HepG2 (cell line): ENCODE measurements around the gene C1QTNF5. TPM values are rescaled to one million over a fixed set of nuclear protein-coding genes. Genes with fewer than 3 reads are reported as not detected.

Experiments used
- FOXM1 ChIP-seq: sonication (generic); formaldehyde crosslinking; IDR thresholded peaks from 2 replicates; pipeline ENCODE4 v1.5.0; 2020; ENCODE audit warnings: missing genetic modification reagents
- GLMP ChIP-seq: sonication (generic); formaldehyde crosslinking; IDR thresholded peaks from 2 replicates; pipeline ENCODE4 v1.9.0; 2021; ENCODE audit warnings: missing genetic modification reagents, mild to moderate bottlenecking, borderline replicate concordance
- HNRNPUL1 ChIP-seq: fragments of 200-400 bp; formaldehyde crosslinking; IDR thresholded peaks from 2 replicates; pipeline ENCODE4 v1.6.1; 2017; ENCODE audit warnings: low read depth, mild to moderate bottlenecking, low read length, moderate library complexity
- JUND ChIP-seq: sonication (generic); formaldehyde crosslinking; IDR thresholded peaks from 2 replicates; pipeline ENCODE4 v1.8.0; 2022; ENCODE audit warnings: mild to moderate bottlenecking, missing genetic modification reagents
- KDM5B ChIP-seq: sonication (generic); formaldehyde crosslinking; IDR thresholded peaks from 2 replicates; pipeline ENCODE4 v1.4.0; 2020; ENCODE audit warnings: missing genetic modification reagents, mild to moderate bottlenecking, borderline replicate concordance
- MAX ChIP-seq: IDR thresholded peaks from 2 replicates; pipeline ENCODE4 v1.6.1; 2012; ENCODE audit warnings: inconsistent platforms
- MBD4 ChIP-seq: IDR thresholded peaks from 2 replicates; pipeline ENCODE4 v1.6.1; 2012; ENCODE audit warnings: low read length, inconsistent platforms, borderline replicate concordance
- MYC ChIP-seq: sonication (generic); formaldehyde crosslinking; IDR thresholded peaks from 2 replicates; pipeline ENCODE4 v1.9.0; 2021; ENCODE audit warnings: missing genetic modification reagents, borderline replicate concordance
- NBN ChIP-seq: fragments of 450-650 bp; conservative IDR thresholded peaks from 2 replicates; pipeline ENCODE4 v1.6.1; 2017
- NR2F2 ChIP-seq: IDR thresholded peaks from 2 replicates; pipeline ENCODE4 v1.6.1; 2012; ENCODE audit warnings: low read depth, inconsistent platforms, borderline replicate concordance
- THAP7 ChIP-seq: sonication (generic); formaldehyde crosslinking; IDR thresholded peaks from 2 replicates; pipeline ENCODE4 v1.8.1; 2023; ENCODE audit warnings: mild to moderate bottlenecking, missing genetic modification reagents
- YEATS2 ChIP-seq: sonication (generic); formaldehyde crosslinking; IDR thresholded peaks from 2 replicates; pipeline ENCODE4 v1.4.0; 2020; ENCODE audit warnings: missing genetic modification reagents, borderline replicate concordance
- ZFP1 ChIP-seq: IDR thresholded peaks from 2 replicates; pipeline ENCODE4 v1.6.1; 2016
- ZNF225 ChIP-seq: sonication (generic); formaldehyde crosslinking; IDR thresholded peaks from 2 replicates; pipeline ENCODE4 v1.4.0; 2020; ENCODE audit warnings: mild to moderate bottlenecking, missing genetic modification reagents
- ZSCAN22 ChIP-seq: sonication (generic); formaldehyde crosslinking; IDR thresholded peaks from 2 replicates; pipeline ENCODE4 v1.4.0; 2020; ENCODE audit warnings: mild to moderate bottlenecking, missing genetic modification reagents
- polyA plus RNA-seq, 8 experiments: library from polyadenylated mRNA; depleted of rRNA in 3 of 8; stranded (reverse) in 7 of 8; unstranded in 1 of 8; fragments of >200 nt; fragmentation: Illumina TruSeq in 4 of 8; extraction: Trizol in 4 of 8; gene quantifications; 2 replicates each; pipeline versions ENCODE4 v1.2.1 to v1.2.3, GENCODE V29; 2011 to 2016; ENCODE audit warnings: low read depth in 4 of 8, missing spikeins in 1 of 8, mixed read lengths in 1 of 8; ENCODE audit not compliant: insufficient read depth in 1 of 8
- total RNA-seq, 5 experiments: library from RNA; depleted of rRNA; stranded (reverse); fragments of >200 nt; fragmentation: Illumina TruSeq; extraction: Trizol; gene quantifications; 2 replicates each; pipeline ENCODE4 v1.2.3, GENCODE V29; 2016; ENCODE audit warnings: low read depth in 1 of 5
- TF ChIP-seq, protein P1 (sequence below): IDR thresholded peaks from 2 replicates; pipeline ENCODE4 v1.6.1; 2016; ENCODE audit warnings: mild to moderate bottlenecking, missing biosample characterization, missing genetic modification reagents
- TF ChIP-seq, protein P2 (sequence below): sonication (generic); formaldehyde crosslinking; IDR thresholded peaks from 2 replicates; pipeline ENCODE4 v1.4.0; 2020; ENCODE audit warnings: mild to moderate bottlenecking, missing genetic modification reagents, borderline replicate concordance
- TF ChIP-seq, protein P3 (sequence below): IDR thresholded peaks from 2 replicates; pipeline ENCODE4 v1.6.1; 2016; ENCODE audit warnings: control low read depth
- TF ChIP-seq, protein P4 (sequence below): fragments of 450-650 bp; IDR thresholded peaks from 2 replicates; pipeline ENCODE4 v1.6.1; 2016

C1QTNF5 gene
- total and polyA plus RNA-seq, 2 of the 13 experiments (the other 11 are each of a cell fraction or from before 2014, with no cell fraction given): 0.86 to 1.2 TPM

- TF ChIP-seq, protein P1, sequence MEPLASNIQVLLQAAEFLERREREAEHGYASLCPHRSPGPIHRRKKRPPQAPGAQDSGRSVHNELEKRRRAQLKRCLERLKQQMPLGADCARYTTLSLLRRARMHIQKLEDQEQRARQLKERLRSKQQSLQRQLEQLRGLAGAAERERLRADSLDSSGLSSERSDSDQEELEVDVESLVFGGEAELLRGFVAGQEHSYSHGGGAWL (CRISPR knock-in tag): no peak
- TF ChIP-seq ZFP1: 0 out of 2 replicates have a peak, but pooled peaks have one; percentile 11
- TF ChIP-seq JUND (CRISPR knock-in tag): no peak
- TF ChIP-seq MBD4: no peak
- TF ChIP-seq HNRNPUL1: no peak
- TF ChIP-seq MYC: 0 out of 2 replicates have a peak, but pooled peaks have one; percentile 3
- TF ChIP-seq NBN: no peak
- TF ChIP-seq THAP7 (CRISPR knock-in tag): no peak
- no peak for TF ChIP-seq KDM5B (CRISPR knock-in tag)
- no peak for TF ChIP-seq ZNF225 (CRISPR knock-in tag)
- no peak; the same call in 1 of the 2 replicates for TF ChIP-seq ZSCAN22 (CRISPR knock-in tag)
- TF ChIP-seq, protein P2, sequence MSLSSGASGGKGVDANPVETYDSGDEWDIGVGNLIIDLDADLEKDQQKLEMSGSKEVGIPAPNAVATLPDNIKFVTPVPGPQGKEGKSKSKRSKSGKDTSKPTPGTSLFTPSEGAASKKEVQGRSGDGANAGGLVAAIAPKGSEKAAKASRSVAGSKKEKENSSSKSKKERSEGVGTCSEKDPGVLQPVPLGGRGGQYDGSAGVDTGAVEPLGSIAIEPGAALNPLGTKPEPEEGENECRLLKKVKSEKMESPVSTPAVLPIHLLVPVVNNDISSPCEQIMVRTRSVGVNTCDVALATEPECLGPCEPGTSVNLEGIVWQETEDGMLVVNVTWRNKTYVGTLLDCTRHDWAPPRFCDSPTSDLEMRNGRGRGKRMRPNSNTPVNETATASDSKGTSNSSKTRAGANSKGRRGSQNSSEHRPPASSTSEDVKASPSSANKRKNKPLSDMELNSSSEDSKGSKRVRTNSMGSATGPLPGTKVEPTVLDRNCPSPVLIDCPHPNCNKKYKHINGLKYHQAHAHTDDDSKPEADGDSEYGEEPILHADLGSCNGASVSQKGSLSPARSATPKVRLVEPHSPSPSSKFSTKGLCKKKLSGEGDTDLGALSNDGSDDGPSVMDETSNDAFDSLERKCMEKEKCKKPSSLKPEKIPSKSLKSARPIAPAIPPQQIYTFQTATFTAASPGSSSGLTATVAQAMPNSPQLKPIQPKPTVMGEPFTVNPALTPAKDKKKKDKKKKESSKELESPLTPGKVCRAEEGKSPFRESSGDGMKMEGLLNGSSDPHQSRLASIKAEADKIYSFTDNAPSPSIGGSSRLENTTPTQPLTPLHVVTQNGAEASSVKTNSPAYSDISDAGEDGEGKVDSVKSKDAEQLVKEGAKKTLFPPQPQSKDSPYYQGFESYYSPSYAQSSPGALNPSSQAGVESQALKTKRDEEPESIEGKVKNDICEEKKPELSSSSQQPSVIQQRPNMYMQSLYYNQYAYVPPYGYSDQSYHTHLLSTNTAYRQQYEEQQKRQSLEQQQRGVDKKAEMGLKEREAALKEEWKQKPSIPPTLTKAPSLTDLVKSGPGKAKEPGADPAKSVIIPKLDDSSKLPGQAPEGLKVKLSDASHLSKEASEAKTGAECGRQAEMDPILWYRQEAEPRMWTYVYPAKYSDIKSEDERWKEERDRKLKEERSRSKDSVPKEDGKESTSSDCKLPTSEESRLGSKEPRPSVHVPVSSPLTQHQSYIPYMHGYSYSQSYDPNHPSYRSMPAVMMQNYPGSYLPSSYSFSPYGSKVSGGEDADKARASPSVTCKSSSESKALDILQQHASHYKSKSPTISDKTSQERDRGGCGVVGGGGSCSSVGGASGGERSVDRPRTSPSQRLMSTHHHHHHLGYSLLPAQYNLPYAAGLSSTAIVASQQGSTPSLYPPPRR (CRISPR knock-in tag): no peak
- no peak for TF ChIP-seq FOXM1 (CRISPR knock-in tag)
- TF ChIP-seq, protein P3, sequence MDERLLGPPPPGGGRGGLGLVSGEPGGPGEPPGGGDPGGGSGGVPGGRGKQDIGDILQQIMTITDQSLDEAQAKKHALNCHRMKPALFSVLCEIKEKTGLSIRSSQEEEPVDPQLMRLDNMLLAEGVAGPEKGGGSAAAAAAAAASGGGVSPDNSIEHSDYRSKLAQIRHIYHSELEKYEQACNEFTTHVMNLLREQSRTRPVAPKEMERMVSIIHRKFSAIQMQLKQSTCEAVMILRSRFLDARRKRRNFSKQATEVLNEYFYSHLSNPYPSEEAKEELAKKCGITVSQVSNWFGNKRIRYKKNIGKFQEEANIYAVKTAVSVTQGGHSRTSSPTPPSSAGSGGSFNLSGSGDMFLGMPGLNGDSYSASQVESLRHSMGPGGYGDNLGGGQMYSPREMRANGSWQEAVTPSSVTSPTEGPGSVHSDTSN (CRISPR knock-in tag): no peak
- TF ChIP-seq YEATS2: peak; percentile 36; the same call in 1 of the 2 replicates
- TF ChIP-seq MAX: no peak; the same call in 1 of the 2 replicates
- TF ChIP-seq NR2F2: no peak
- TF ChIP-seq, protein P4, sequence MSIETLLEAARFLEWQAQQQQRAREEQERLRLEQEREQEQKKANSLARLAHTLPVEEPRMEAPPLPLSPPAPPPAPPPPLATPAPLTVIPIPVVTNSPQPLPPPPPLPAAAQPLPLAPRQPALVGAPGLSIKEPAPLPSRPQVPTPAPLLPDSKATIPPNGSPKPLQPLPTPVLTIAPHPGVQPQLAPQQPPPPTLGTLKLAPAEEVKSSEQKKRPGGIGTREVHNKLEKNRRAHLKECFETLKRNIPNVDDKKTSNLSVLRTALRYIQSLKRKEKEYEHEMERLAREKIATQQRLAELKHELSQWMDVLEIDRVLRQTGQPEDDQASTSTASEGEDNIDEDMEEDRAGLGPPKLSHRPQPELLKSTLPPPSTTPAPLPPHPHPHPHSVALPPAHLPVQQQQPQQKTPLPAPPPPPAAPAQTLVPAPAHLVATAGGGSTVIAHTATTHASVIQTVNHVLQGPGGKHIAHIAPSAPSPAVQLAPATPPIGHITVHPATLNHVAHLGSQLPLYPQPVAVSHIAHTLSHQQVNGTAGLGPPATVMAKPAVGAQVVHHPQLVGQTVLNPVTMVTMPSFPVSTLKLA: no peak
- no peak for TF ChIP-seq GLMP (CRISPR knock-in tag)
Measured at GRCh38 chr11:119317592-119318239, 23.0 kb downstream of the C1QTNF5 start (continued).
